COLO668 (cell line): ENCODE results near the gene SC5D.

Source experiments
- DNase-seq: peaks from one replicate; lab custom pipeline; 2025; ENCODE audit not compliant: unreplicated experiment; lab: John Stamatoyannopoulos, UW

SC5D gene

DNA sequence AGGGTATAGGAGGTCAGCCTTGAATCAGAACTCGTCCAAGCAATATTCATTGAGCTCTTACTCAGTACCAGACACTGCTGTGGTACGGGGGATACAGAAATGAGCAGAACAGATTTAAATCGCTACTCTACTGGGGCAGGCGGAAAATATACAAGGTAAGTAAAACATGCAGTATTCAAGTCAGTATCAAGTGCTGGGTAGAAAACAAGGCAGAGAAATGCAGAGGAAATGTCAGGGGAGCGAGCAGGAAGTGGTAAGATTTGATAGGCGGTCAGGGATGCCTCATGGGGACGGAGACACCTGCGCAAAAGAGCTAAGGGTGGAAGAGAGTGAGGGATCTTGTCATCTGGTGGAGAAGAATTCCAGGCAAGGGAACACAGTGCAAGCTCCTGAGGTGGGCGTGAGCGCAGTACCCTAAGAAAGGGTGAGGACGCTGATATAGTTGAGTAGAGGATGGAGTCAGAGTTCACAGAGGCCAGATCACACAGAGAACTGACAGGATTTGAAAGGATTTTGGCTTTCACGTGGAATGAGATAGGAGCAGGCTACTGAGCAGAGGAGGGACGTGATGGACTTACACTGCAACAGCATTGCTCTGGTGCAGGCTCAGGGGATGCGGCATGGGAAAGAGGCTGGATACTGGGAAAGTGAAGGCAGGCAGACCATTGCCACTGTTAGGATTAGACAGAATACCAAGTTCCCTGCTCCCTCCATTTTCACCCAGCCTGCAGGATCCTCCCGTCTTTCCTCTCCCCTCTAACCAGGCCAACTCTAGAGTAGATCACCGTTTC, 35.8 kb downstream of the SC5D start:
- DNase-seq, result no peak

DNA sequence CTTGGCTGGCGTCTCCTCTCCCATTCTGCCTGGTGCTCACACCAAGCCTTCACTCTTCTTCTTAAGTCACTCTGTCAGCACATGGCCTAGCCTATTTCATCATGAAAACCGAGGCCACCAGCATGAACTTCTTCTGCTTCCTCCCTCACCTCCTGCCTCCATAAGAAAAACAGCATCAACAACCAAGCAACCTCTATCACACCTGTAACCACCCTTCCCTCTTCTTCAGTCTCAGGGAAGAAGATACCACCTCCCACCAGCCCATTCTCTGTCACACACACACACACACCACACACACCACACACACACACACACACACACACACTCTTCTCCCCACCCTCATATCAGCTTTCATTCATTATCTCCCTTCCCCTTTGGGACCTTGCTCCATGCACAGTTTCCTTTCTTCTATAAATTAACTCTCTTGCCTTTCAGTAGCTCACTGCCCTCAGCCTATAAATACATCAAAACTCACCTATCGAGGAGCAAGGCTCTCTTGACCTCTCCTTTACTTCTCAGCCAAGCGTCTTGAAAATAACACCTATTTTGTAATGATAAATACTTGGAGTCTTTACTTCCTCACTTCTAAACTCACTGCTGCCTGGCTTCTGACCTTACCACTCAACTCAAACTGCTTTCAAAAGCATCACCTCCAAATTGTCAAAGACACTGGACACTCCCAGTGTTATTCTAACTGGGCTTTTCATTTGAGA, 36.6 kb downstream of the SC5D start:
- no peak for DNase-seq

- DNase-seq, result no peak
Measured at GRCh38 chr11:121329781-121330395, 37.3 kb downstream of the SC5D start.

DNA sequence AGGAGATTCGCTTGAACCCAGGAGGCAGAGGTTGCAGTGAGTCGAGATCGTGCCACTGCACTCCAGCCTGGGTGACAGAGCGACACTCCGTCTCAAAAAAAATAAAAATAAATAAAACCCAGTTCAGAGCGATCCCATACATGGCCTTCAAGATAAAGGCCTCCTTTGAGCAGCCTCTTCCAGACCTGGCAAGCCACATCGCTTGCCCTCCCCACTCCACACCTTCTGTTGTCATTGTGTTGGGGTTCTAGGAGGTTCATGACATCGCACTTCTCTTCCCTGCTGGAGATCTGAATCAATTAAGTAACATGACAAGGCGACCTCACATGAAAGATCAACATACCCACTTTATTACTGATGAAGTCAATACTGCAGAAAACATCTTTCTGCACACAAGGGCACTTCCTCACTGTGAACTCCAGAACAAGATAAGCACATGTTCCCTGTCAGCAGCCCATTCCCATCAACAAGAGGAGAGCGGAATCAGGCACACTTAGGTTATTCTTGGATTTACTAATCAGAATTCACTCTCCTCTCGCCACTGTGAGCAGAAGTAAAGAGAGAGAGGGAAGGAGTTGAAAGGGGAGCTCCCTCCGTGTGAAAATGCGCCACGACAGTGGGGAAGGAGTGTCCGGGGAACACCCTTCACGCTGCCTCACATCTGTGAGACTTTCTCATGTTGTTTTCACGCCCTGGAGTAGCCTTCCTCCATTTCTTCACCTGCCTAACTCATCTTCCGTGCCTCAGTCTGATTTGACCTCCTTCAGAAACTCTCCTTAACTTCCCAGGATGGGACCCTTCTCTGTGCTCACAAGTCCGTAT, 38.3 kb downstream of the SC5D start:
- no peak for DNase-seq

GRCh38 chr11:121334973-121335710, 42.6 kb downstream of the SC5D start:
- DNase-seq, result peak; percentile 14

DNA sequence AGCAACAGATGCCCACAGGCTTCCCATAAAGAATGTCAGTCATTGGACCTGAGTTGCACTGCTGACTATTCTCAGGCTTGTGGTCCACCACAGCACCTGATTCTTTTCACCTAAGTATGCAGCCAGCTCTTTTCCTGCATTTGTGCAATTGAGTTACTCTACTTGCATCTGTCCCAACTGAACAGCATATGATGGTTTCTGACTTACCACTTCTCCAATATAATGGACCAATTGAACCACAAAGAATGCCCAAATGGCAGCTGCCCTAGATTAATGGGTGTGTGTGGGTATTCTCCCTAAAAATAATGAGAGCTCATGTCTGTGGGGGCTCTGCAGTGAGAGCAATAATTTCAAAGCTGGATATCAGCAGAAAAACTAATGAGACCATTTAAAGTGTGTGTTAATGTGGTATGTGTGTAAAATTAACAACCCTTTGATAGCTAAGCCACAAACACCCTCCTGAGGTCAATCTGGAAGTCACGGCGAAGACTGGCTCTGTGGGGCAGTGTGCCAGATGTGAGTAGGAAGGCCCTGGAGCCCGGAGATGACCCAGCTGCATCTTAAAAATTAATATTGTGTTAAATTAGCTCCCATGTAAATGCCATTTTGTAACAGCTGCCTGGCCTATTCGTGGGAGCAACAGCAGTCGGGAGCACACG, 43.8 kb downstream of the SC5D start:
- DNase-seq, result no peak

DNA sequence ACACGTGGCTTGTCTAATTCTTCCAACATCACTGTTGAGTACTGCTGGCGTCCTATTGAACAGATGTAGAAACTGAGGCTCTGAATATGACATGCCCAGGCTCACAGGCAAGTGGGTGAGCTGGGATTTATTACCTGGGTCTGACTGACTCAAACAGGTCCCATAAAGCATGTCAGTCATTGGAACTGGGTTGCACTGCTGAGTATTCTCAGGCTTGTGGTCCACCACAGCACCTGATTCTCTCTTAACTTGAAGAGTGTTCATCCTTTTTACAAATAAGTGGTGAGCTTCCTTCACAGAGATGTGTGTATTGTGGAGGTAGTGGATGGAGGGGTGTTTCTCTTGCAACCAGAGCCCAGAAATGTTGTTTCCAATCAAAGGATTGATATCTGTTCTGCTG, 44.5 kb downstream of the SC5D start:
- DNase-seq, result no peak

DNA sequence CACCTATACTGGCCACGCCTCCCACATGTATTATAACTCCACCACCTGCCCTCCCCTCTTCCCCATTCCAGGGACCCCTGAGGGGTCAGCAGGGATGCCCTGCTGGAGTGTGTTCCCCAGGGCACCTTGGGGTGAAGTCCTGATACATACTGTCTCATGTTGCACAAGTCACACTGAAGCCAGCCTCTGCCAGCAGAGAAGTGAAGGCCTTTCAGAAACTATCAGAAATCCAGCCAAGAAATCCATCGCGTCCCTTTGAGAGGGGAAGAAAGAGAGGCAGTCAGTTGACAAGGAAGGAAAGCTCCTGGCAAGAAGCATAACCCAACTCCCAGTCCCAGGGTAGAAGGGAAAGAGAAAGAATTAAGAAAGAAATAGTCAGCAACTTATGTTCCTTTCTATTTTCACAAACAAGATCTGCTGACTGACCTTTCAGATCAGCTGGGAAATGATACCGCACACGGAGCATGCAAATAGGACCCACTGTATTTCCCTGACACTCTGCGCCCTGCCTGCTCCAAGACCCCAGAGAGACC, 45.2 kb downstream of the SC5D start:
- no peak for DNase-seq

GRCh38 chr11:121338536-121338935, 46.0 kb downstream of the SC5D start:
- no peak for DNase-seq

- DNase-seq, result no peak
Measured at GRCh38 chr11:121340032-121340580, 47.5 kb downstream of the SC5D start.

DNA sequence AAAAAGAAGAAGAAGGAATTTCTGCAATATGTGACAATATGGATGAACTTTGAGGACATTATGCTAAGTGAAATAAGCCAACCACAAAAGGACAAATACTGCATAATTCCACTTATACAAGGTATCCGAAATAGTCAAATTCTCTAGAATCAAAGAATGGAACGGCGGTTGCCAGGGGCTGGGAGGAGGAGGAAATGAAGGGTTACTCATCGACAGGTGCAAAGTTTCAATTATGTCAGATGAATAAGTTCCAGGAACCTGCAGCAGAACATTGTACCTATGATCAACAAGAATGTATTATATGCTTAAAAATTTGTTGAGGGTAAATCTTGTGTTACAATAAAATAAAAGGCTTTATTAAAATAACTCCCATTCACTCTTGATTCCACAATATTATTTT, 49.0 kb downstream of the SC5D start:
- DNase-seq, result peak; percentile 38

DNA sequence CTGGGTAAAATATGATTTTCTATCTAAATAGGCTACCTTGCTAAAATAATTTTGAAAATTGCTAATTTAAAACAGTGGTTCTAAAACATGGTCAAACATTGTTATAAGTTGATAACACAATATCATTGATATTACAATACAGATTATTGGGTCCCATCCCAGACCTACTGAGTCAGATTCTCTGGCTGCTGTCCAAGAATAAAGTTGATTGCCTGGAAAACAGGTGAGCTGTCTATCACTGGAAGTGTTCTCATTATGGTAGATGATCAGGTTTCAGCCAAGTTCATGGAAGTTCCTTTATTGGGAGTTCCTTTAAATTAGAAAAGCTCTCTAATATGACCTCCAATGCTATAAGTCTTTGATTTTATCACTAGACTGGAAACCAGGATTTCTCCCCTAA, 52.3 kb downstream of the SC5D start:
- DNase-seq, result peak; percentile 3

GRCh38 chr11:121347094-121347493, 54.5 kb downstream of the SC5D start:
- no peak for DNase-seq

GRCh38 chr11:121347813-121348212, 55.2 kb downstream of the SC5D start:
- DNase-seq, result no peak

- DNase-seq, result no peak
Measured at GRCh38 chr11:121348220-121348875, 55.8 kb downstream of the SC5D start.

DNA sequence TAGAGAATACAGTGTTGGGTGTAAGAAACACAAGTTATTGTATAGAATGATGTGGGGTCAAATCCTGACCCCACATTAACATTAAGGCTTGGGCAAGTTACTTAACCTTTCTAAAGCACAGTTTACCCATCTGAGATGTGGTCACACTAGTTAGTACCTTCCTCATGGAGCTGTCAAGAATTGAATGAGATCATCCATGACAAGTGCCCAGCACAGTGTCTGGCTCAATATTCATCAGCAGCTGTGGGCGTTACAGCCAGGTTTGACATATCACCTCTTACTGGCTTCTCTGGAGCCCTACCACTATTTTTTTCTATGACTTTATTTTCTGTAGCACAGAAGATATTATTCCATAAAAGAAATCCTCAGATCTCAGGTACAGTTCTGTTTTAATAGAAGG, 57.2 kb downstream of the SC5D start:
- DNase-seq, result no peak

GRCh38 chr11:121350314-121351082, 57.9 kb downstream of the SC5D start:
- no peak for DNase-seq

DNA sequence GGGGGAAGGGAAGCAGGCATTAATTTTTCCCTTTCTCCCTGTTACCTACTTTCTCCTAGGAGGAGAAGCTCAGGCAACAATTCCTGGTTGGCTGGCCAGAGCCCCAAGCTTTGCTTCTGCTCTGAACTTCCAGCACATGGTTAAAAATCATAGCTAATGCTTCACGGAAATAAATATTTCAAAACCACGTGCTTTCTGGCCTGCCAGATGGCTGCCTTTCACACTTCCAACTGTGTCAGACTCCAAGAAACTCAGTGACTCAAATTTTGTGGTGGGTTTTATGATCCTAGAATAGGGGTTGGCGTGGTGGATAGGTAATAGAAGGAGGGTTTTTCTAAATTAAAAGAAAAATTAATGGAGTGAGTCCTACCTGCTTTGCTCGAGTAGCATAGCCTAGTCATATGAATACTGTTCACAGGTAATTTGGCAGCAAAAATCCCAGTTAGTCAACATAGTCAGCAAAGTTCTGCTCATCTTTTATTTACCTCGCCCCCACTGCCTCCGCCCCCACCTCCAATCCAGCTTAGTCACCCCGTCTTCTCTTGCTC, 58.6 kb downstream of the SC5D start:
- no peak for DNase-seq
